Omental fat pad (tissue), 4 donors: ENCODE data around the gene KCNS1. TPM values are rescaled to one million over a fixed set of nuclear protein-coding genes. Genes with fewer than 3 reads are reported as not detected.

Experiments
- ATAC-seq: fragments of 150-250 bp; one replicate; pipeline ENCODE4 v1.9.1; 2016; ENCODE audit warnings: mild to moderate bottlenecking, moderate library complexity; ENCODE audit not compliant: low FRiP score
- DNase-seq: peaks from one replicate; pipeline ENCODE4 v3.0.0-alpha.2; 2019; ENCODE audit warnings: low spot score
- total RNA-seq, 4 donors: library from RNA; depleted of rRNA; stranded (reverse); fragments of >200 nt; gene quantifications; one replicate each; pipeline ENCODE4 v1.1.0, GENCODE V29; 2016
- TF ChIP-seq, protein P1 (sequence below), 3 donors: fragments of 450-650 bp; IDR thresholded peaks; one replicate each; pipeline ENCODE4 v1.5.1; 2016 to 2017; ENCODE audit warnings: antibody characterized with exemption in 3 of 3, mild to moderate bottlenecking in 3 of 3, moderate library complexity in 2 of 3

Gene KCNS1
- total RNA-seq, 4 donors from 2014 or later: 0.47 to 0.60 (median 0.56) TPM; not detected in 1

DNA sequence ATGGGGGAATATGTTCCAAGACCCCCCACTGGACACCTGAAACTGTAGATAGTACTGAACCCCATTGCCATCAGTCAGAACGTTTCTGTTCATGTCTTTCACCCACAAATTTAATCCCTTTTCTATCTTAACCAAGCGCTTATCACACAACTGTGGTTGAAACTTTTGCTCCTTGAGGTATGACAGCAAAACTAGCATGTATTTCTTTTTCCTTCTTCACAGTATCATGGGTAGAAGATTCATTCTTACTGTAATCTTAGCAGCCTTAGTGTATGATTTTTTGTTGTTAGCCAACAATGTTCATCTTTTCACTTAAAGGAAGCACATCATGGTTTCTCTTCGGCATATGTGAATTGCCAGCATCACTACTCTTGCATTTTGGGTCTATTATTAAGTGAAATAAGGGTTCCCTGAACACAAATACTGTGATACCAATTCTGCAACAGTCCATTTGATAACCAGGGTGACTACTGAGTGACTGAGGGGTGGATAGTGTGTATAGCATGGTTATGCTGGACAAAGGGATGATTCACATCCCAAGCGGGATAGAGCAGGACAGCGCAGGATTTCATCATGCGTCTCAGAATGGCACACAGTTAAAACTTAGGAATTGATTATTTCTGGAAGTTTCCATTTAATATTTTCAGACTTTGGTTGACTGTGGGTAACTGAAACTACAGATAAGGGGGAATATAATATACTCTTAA lies 41.8 kb downstream of the KCNS1 start:
- TF ChIP-seq, protein P1, sequence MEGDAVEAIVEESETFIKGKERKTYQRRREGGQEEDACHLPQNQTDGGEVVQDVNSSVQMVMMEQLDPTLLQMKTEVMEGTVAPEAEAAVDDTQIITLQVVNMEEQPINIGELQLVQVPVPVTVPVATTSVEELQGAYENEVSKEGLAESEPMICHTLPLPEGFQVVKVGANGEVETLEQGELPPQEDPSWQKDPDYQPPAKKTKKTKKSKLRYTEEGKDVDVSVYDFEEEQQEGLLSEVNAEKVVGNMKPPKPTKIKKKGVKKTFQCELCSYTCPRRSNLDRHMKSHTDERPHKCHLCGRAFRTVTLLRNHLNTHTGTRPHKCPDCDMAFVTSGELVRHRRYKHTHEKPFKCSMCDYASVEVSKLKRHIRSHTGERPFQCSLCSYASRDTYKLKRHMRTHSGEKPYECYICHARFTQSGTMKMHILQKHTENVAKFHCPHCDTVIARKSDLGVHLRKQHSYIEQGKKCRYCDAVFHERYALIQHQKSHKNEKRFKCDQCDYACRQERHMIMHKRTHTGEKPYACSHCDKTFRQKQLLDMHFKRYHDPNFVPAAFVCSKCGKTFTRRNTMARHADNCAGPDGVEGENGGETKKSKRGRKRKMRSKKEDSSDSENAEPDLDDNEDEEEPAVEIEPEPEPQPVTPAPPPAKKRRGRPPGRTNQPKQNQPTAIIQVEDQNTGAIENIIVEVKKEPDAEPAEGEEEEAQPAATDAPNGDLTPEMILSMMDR (IDR thresholded peaks at IDR 0.05): no peak
- DNase-seq (no peak), ATAC-seq (no peak)

DNA sequence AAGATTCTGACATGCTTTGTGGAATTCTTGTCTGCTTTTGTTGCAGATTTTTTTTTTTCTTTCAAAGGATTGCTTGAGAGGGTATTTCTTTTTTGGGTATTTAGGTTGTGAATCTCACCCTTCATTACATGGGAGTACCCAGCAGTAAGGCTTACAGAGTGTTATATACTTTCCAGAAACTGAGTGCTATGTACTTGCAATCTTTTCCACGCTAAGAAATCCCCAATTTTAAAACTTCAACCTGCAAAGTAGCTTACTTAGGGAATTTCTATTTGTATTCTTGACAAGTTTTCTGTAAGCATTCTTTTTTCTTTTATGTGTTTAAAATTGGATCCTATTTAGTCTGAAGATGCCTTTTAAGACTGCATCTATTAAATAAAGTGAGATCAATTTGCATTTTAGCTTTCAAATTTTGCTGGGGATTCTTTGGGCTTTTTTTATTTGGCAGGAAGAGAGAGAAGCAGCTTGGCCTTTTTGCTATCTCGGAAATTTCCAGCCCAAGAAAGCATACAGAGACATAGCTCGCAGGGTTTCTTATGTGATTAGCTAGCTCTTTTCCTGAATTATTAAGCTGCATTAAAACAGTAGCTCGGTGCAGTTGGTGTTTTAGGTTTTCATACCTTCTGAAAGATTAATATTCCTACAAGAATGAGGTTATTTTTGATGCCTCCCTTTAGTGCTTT lies 42.6 kb downstream of the KCNS1 start:
- TF ChIP-seq, protein P1 (IDR thresholded peaks at IDR 0.05): no peak
- DNase-seq: no peak
- no peak for ATAC-seq

DNA sequence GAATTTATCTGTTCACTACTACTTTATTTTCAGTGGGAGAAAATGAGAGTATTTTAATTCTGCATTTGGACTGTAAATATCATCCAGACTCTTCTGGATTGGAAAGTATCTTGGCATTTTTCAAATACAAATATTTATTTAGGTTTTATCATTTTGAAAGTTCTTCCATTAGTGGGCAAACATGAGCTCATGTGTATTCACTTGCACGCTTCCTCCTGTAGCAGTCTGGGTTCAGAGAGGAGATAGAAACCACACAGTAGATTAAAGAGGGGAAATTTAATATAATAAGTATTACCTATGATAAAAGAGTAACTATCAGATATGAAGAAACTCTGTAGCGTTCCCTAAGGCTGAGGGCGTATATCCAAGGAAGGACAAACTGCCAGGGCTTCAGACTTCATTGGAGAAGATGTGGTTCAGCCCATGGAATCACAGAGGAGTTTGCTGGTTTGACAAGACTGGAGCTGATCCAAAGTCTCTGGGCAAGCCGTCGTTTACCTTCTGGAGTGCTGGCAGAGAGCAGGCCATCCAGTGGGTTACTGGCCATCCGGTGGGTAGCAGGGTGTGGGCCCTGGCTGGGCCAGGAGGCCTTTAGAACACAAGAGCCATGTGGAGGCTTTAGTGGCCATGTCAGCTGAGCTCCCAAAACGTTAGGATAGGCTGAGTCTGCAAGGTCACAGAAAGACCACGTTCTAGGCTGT lies 44.3 kb downstream of the KCNS1 start:
- DNase-seq (no peak), ATAC-seq (no peak)
- TF ChIP-seq, protein P1 (IDR thresholded peaks at IDR 0.05): no peak

DNA sequence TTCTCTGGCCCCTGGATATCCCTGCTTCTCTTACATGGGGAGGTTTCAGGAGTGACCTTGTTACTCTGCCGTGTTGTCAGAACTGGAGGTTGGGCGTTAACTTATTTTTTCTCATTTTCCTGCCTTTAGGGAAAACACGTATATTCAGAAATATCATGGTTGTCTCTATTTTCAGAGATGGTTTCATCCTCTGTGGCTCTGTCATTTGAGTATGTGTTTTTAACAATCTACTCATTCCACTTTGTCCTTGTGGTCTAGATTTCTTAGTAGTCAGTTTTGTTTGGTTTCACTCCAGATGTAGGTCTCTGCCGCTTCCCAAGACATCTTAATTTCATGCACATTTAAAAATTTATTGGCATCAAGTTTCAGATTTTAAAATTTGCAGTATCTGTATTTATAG lies 45.9 kb downstream of the KCNS1 start:
- ATAC-seq (no peak), DNase-seq (no peak)
- TF ChIP-seq, protein P1 (IDR thresholded peaks at IDR 0.05): no peak

DNA sequence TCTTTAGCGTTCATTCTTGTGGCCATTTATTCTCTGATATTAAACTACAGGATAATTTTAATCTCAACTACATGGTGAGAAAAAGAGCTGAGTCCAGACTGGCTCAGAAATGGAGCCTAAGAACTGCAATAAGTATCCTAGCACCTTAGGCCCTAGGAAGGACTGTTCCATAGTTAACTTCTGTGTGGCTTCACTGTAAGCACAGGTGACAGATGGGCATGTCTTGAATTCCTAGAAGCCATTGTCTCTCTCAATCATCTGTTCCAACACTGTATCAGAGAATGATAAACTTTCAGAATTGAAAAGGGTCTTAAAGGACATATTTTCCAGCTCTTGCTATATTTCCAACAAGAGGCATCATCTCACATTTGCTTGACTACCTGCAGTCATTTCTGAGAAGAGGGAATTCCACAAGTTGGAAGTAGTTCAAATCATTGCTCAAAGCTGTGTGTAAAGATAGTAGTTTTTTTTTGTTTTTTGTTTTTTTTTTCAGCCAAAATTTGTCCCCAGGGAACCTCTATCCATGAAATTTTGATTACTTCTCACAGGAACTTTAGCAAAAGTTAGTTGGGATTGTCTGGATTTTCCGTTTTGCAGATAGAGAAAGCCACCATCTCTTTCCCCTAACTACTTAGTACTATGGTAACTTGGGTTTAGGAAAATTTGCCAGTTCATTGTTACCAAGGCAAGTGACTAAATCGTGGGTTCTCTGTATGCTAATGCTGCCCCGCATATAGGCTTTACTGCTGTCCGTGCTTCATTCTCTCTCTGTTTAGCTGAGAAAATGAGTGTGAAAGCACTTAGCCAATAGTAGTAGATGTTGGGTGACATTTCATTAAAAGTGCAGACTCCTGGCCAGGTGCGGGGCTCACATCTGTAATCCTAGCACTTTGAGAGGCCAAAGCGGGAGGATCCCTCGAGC lies 47.2 kb downstream of the KCNS1 start:
- ATAC-seq (no peak), DNase-seq (no peak)
- TF ChIP-seq, protein P1 (IDR thresholded peaks at IDR 0.05): no peak

DNA sequence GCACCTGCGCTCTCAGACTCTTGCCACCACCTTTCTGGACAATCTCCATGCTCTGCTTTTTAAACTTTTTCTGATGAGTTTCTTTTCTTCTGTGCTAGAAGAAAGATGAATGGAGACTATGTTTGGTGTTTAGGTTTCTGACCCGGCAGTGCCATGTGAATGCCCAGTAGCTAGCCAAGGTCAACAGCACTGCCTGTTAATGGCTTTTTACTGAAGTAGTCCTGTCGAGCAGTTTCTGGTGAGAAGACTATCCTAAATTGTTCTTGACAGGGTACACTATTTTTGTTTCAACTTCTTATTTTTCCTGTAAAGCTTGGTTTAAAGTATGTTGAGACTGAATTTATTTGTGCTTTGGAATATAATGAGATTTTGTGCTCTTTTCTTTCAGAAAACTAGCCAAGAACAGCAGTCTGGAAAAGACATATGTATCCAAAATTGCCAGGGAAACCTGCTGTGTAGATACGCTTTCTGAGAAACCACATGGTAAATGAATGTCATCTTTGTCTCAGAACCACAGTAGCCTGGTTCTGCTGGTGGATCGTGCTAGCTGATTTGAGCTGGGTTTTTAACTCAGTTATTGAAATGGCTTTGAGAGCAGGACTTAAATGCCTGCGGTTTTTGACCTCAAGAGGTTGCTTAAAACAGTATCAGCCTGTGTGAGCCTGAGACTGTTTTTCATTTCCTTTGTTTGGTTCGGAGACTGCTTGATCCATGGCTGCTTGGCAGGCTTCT lies 48.1 kb downstream of the KCNS1 start:
- DNase-seq: no peak
- TF ChIP-seq, protein P1 (IDR thresholded peaks at IDR 0.05): no peak
- no peak for ATAC-seq
